CD4-positive, CD25-positive, alpha-beta regulatory T cell (primary cell): Measurements from ENCODE around the gene FMNL2. TPM values are rescaled to one million over a fixed set of nuclear protein-coding genes. Genes with fewer than 3 reads are reported as not detected.
A peak's percentile ranks its signal among the peaks of the same experiment; 100 is the strongest.

Source experiments
- ATAC-seq, 2 donors: fragments of 150-1000 bp; cut with Tn5 transposase; one replicate each; pipeline ENCODE4 v1.10.0; 2021; ENCODE audit warnings: low read depth in 2 of 2, moderate number of reproducible peaks in 2 of 2, moderate library complexity in 1 of 2
- DNase-seq, 3 donors: peaks; one replicate each; pipeline versions ENCODE4 v3.0.0 to v3.0.0-alpha.2; 2012 to 2022; ENCODE audit warnings: mixed read lengths in 1 of 3
- H3K27ac ChIP-seq: one replicate; pipeline ENCODE4 v1.7.0; 2013; ENCODE audit warnings: mild to moderate bottlenecking, low read length; ENCODE audit not compliant: insufficient read depth, poor library complexity, severe bottlenecking
- H3K27me3 ChIP-seq: one replicate; pipeline ENCODE4 v1.7.0; 2013; ENCODE audit warnings: low read length; ENCODE audit not compliant: control insufficient read depth, insufficient read depth
- H3K36me3 ChIP-seq: one replicate; pipeline ENCODE4 v1.7.0; 2013; ENCODE audit warnings: mild to moderate bottlenecking, low read length, moderate library complexity; ENCODE audit not compliant: control insufficient read depth, insufficient read depth
- H3K4me1 ChIP-seq: 2 replicates; pipeline ENCODE4 v1.7.0; 2013; ENCODE audit warnings: mild to moderate bottlenecking, low read length; ENCODE audit not compliant: insufficient read depth, control insufficient read depth, poor library complexity, severe bottlenecking
- H3K4me3 ChIP-seq: one replicate; pipeline ENCODE4 v1.7.0; 2013; ENCODE audit warnings: low read depth, mild to moderate bottlenecking, low read length, moderate library complexity
- H3K9me3 ChIP-seq, 2 experiments: 1 replicate in 1 of 2; 2 replicates in 1 of 2; pipeline ENCODE4 v1.7.0; 2013; ENCODE audit warnings: low read length in 2 of 2, mild to moderate bottlenecking in 1 of 2, moderate library complexity in 1 of 2; ENCODE audit not compliant: control insufficient read depth in 2 of 2
- H3K27ac Mint-ChIP-seq, 3 donors: one replicate each; pipeline ENCODE4 v1.8.0; 2020 to 2022; ENCODE audit warnings: mild to moderate bottlenecking in 3 of 3, mixed read lengths in 3 of 3, moderate library complexity in 2 of 3
- H3K27me3 Mint-ChIP-seq: one replicate; pipeline ENCODE4 v1.8.0; 2022; ENCODE audit warnings: mild to moderate bottlenecking, mixed read lengths
- H3K36me3 Mint-ChIP-seq: one replicate; pipeline ENCODE4 v1.8.0; 2020; ENCODE audit warnings: mixed read lengths
- H3K4me1 Mint-ChIP-seq, 4 donors: one replicate each; pipeline ENCODE4 v1.8.0; 2020 to 2022; ENCODE audit warnings: mixed read lengths in 4 of 4, mild to moderate bottlenecking in 1 of 4
- H3K4me3 Mint-ChIP-seq, 4 donors: one replicate each; pipeline ENCODE4 v1.8.0; 2020 to 2022; ENCODE audit warnings: mild to moderate bottlenecking in 4 of 4, mixed read lengths in 4 of 4, moderate library complexity in 3 of 4
- H3K9me3 Mint-ChIP-seq, 7 donors: one replicate each; pipeline ENCODE4 v1.8.0; 2020 to 2022; ENCODE audit warnings: mixed read lengths in 7 of 7, mild to moderate bottlenecking in 3 of 7, moderate library complexity in 2 of 7
- polyA plus RNA-seq, 4 donors: library from polyadenylated mRNA; unstranded; fragments of 300-500 nt; fragmentation: Illumina TruSeq; gene quantifications; one replicate each; pipeline ENCODE4 v1.2.3, GENCODE V29; 2021
- total RNA-seq: library from RNA; stranded (reverse); gene quantifications from one replicate; pipeline ENCODE4 v1.2.3, GENCODE V29; 2022

Gene FMNL2
- total and polyA plus RNA-seq, 5 donors from 2014 or later: 0.07 to 0.30 (median 0.14) TPM; not detected in 1

- Mint-ChIP-seq H3K4me1 (no peaks in the 10 kb centered on the region), H3K36me3 (no peaks in the 10 kb centered on the region), H3K27me3 (no peaks in the 10 kb centered on the region), H3K4me3 (no peak overlapping the region), H3K27ac (no peak overlapping the region), H3K9me3 (no peaks in the 10 kb centered on the region)
- ATAC-seq: no peak
- Histone ChIP-seq H3K27me3 (peaks cover 2% of the 10 kb centered on the region), H3K9me3 (no peaks in the 10 kb centered on the region), H3K4me1 (no peaks in the 10 kb centered on the region), H3K36me3 (no peaks in the 10 kb centered on the region), H3K4me3 (no peak overlapping the region), H3K27ac (no peak overlapping the region)
- DNase-seq: no peak
Measured at GRCh38 chr2:152415231-152415642, 80.3 kb downstream of the FMNL2 start.

GRCh38 chr2:152415796-152416195 lies 80.8 kb downstream of the FMNL2 start:
- Mint-ChIP-seq H3K27ac (no peak overlapping the region), H3K9me3 (no peaks in the 10 kb centered on the region), H3K4me3 (no peak overlapping the region), H3K27me3 (peaks cover 5% of the 10 kb centered on the region), H3K4me1 (no peaks in the 10 kb centered on the region), H3K36me3 (no peaks in the 10 kb centered on the region)
- Histone ChIP-seq H3K9me3 (no peaks in the 10 kb centered on the region), H3K4me3 (no peak overlapping the region), H3K27ac (no peak overlapping the region), H3K27me3 (peaks cover 2% of the 10 kb centered on the region), H3K4me1 (no peaks in the 10 kb centered on the region), H3K36me3 (no peaks in the 10 kb centered on the region)
- DNase-seq (no peak), ATAC-seq (no peak)

GRCh38 chr2:152418688-152419087 lies 83.7 kb downstream of the FMNL2 start:
- Mint-ChIP-seq H3K4me1 (no peaks in the 10 kb centered on the region), H3K27me3 (peaks cover 6% of the 10 kb centered on the region), H3K4me3 (no peak overlapping the region), H3K27ac (no peak overlapping the region), H3K9me3 (peaks cover 0 to under 1% (median 0%) of the 10 kb centered on the region in 7 donors), H3K36me3 (no peaks in the 10 kb centered on the region)
- Histone ChIP-seq H3K27ac (no peak overlapping the region), H3K9me3 (no peaks in the 10 kb centered on the region), H3K27me3 (peaks cover 4% of the 10 kb centered on the region), H3K4me3 (no peak overlapping the region), H3K4me1 (no peaks in the 10 kb centered on the region), H3K36me3 (no peaks in the 10 kb centered on the region)
- ATAC-seq (peak in 1 of 2 donors; percentile 23), DNase-seq (no peak)

- no peak overlapping the region for H3K4me3 Mint-ChIP-seq
- H3K27me3 ChIP-seq: peaks cover 4% of the 10 kb centered on the region
- peaks cover 0 to 2% (median 0%) of the 10 kb centered on the region in 7 donors for H3K9me3 Mint-ChIP-seq
- H3K36me3 ChIP-seq: no peaks in the 10 kb centered on the region
- H3K27me3 Mint-ChIP-seq: peaks cover 6% of the 10 kb centered on the region
- ATAC-seq (no peak), DNase-seq (no peak)
- no peak overlapping the region for H3K4me3 ChIP-seq
- no peak overlapping the region for H3K27ac Mint-ChIP-seq
- H3K9me3 ChIP-seq: no peaks in the 10 kb centered on the region
- H3K27ac ChIP-seq: no peak overlapping the region
- H3K36me3 Mint-ChIP-seq: no peaks in the 10 kb centered on the region
- H3K4me1 Mint-ChIP-seq: no peaks in the 10 kb centered on the region
- H3K4me1 ChIP-seq: no peaks in the 10 kb centered on the region
Measured at GRCh38 chr2:152419944-152420343, 85.0 kb downstream of the FMNL2 start.

GRCh38 chr2:152420363-152420762 lies 85.4 kb downstream of the FMNL2 start:
- ATAC-seq (no peak), DNase-seq (no peak)
- Histone ChIP-seq H3K27ac (no peak overlapping the region), H3K4me3 (no peak overlapping the region), H3K4me1 (no peaks in the 10 kb centered on the region), H3K9me3 (no peaks in the 10 kb centered on the region), H3K36me3 (no peaks in the 10 kb centered on the region), H3K27me3 (peaks cover 4% of the 10 kb centered on the region)
- Mint-ChIP-seq H3K27ac (no peak overlapping the region), H3K4me3 (no peak overlapping the region), H3K27me3 (peaks cover 6% of the 10 kb centered on the region), H3K9me3 (peaks cover 0 to 2% (median 0%) of the 10 kb centered on the region in 7 donors), H3K4me1 (no peaks in the 10 kb centered on the region), H3K36me3 (no peaks in the 10 kb centered on the region)

- Mint-ChIP-seq H3K4me3 (no peak overlapping the region), H3K4me1 (no peaks in the 10 kb centered on the region), H3K27me3 (peaks cover 6% of the 10 kb centered on the region), H3K27ac (no peak overlapping the region), H3K36me3 (no peaks in the 10 kb centered on the region), H3K9me3 (peaks cover 0 to 2% (median 0%) of the 10 kb centered on the region in 7 donors)
- H3K4me1 ChIP-seq: no peaks in the 10 kb centered on the region
- H3K9me3 ChIP-seq: no peaks in the 10 kb centered on the region
- ATAC-seq (no peak), DNase-seq (no peak)
- H3K4me3 ChIP-seq: no peak overlapping the region
- peaks cover 4% of the 10 kb centered on the region for H3K27me3 ChIP-seq
- no peaks in the 10 kb centered on the region for H3K36me3 ChIP-seq
- no peak overlapping the region for H3K27ac ChIP-seq
Measured at GRCh38 chr2:152420936-152421335, 86.0 kb downstream of the FMNL2 start.

GRCh38 chr2:152421521-152422370 lies 86.8 kb downstream of the FMNL2 start:
- Mint-ChIP-seq H3K36me3 (no peaks in the 10 kb centered on the region), H3K4me1 (no peaks in the 10 kb centered on the region), H3K4me3 (no peak overlapping the region), H3K27me3 (peaks cover 6% of the 10 kb centered on the region), H3K9me3 (peaks cover 0 to 2% (median 0%) of the 10 kb centered on the region in 7 donors), H3K27ac (no peak overlapping the region)
- ATAC-seq: no peak
- Histone ChIP-seq H3K4me1 (no peaks in the 10 kb centered on the region), H3K36me3 (no peaks in the 10 kb centered on the region), H3K9me3 (no peaks in the 10 kb centered on the region), H3K27ac (no peak overlapping the region), H3K4me3 (no peak overlapping the region), H3K27me3 (peaks cover 4% of the 10 kb centered on the region)
- no peak for DNase-seq

- Histone ChIP-seq H3K36me3 (no peaks in the 10 kb centered on the region), H3K27me3 (peaks cover 2% of the 10 kb centered on the region), H3K4me1 (no peaks in the 10 kb centered on the region), H3K4me3 (no peak overlapping the region), H3K27ac (no peak overlapping the region), H3K9me3 (no peaks in the 10 kb centered on the region)
- no peak overlapping the region for H3K27ac Mint-ChIP-seq
- no peak for ATAC-seq
- H3K4me3 Mint-ChIP-seq: no peak overlapping the region
- peaks cover 0 to 3% (median 0%) of the 10 kb centered on the region in 7 donors for H3K9me3 Mint-ChIP-seq
- no peaks in the 10 kb centered on the region for H3K4me1 Mint-ChIP-seq
- H3K36me3 Mint-ChIP-seq: no peaks in the 10 kb centered on the region
- H3K27me3 Mint-ChIP-seq: peaks cover 13% of the 10 kb centered on the region
- DNase-seq: no peak
Measured at GRCh38 chr2:152423684-152424083, 88.7 kb downstream of the FMNL2 start.
